Measurements from ENCODE around the gene NUP42. TPM values are rescaled to one million over a fixed set of nuclear protein-coding genes. Genes with fewer than 3 reads are reported as not detected.
A peak's percentile ranks its signal among the peaks of the same experiment; 100 is the strongest.

The NUP42 gene
- polyA plus RNA-seq (2013) = 15.1 and 16.5 TPM in 2 replicates

GRCh38 chr7:23181684-23182553, at the start of gene NUP42:
TSS of gene NUP42 (plus strand) at chr7:23182048. CDS start at chr7:23182086, 38 bp downstream.
- H4K12ac ChIP-seq (ENCODE audit: low read depth, low read length) = peak within 1 kb of the TSS; percentile 63
- peak within 1 kb of the TSS; percentile 78 for H3K4me2 ChIP-seq (ENCODE audit: low read length)
- DNase-seq = peak; percentile 99
- H3K9me3 ChIP-seq (ENCODE audit: insufficient read depth, low read depth, low read length) = no peaks in the 10 kb centered on the region
- no peak within 1 kb of the TSS for H3K23ac ChIP-seq (ENCODE audit: low read length)
- peaks cover 3% of the 10 kb centered on the region for H3K79me1 ChIP-seq (ENCODE audit: low read length)
- peaks cover 8% of the 10 kb centered on the region for H3K79me2 ChIP-seq (ENCODE audit: control insufficient read depth, insufficient read depth, low read length, poor library complexity)
- H2AFZ ChIP-seq (ENCODE audit: insufficient read depth, low read length, poor library complexity) = peak within 1 kb of the TSS; percentile 47
- peak within 1 kb of the TSS; percentile 84 for H3K9ac ChIP-seq (ENCODE audit: low read length)
- H3K4ac ChIP-seq (ENCODE audit: low read depth, low read length) = peak within 1 kb of the TSS; percentile 78
- H3K14ac ChIP-seq (ENCODE audit: low read length) = peak within 1 kb of the TSS; percentile 34
- peaks cover 4 to 7% of the 10 kb centered on the region in 2 experiments for H3K4me1 ChIP-seq (ENCODE audit: control insufficient read depth in 1 of 2, insufficient read depth in 2 of 2, low read length in 2 of 2)
- H2AK5ac ChIP-seq (ENCODE audit: low read length) = no peak within 1 kb of the TSS
- H3K18ac ChIP-seq (ENCODE audit: low read length) = peak within 1 kb of the TSS; percentile 31
- H3K27ac ChIP-seq (ENCODE audit: low read depth, low read length) = peak within 1 kb of the TSS; percentile 69
- peaks cover 0 to 5% of the 10 kb centered on the region in 2 experiments for H3K36me3 ChIP-seq (ENCODE audit: control insufficient read depth in 1 of 2, insufficient read depth in 2 of 2, low read length in 2 of 2)
- peak within 1 kb of the TSS; percentile 92 for H3K4me3 ChIP-seq (ENCODE audit: low read depth, low read length)
- H2BK12ac ChIP-seq (ENCODE audit: low read length) = no peak within 1 kb of the TSS
- no CpG with 5 or more reads among the region's 63 CpGs for WGBS (ENCODE audit: extremely low coverage, insufficient coverage, insufficient read length)
- H3K27me3 ChIP-seq (ENCODE audit: insufficient read depth, low read length) = no peaks in the 10 kb centered on the region
- peak within 1 kb of the TSS; percentile 29 for H4K91ac ChIP-seq (ENCODE audit: low read depth, low read length)
- peak within 1 kb of the TSS; percentile 82 for H4K8ac ChIP-seq (ENCODE audit: low read depth, low read length)
- H2BK5ac ChIP-seq (ENCODE audit: low read depth, low read length, poor library complexity) = peak within 1 kb of the TSS; percentile 13
- no peak within 1 kb of the TSS for H2BK120ac ChIP-seq (ENCODE audit: insufficient read depth, low read length, poor library complexity)

GRCh38 chr7:23133797-23134196, 48.1 kb upstream of the NUP42 start:
- no peak overlapping the region for H3K14ac ChIP-seq (ENCODE audit: low read length)
- H3K9me3 ChIP-seq (ENCODE audit: insufficient read depth, low read depth, low read length) = no peaks in the 10 kb centered on the region
- H3K27me3 ChIP-seq (ENCODE audit: insufficient read depth, low read length) = no peaks in the 10 kb centered on the region
- H3K4ac ChIP-seq (ENCODE audit: low read depth, low read length) = no peak overlapping the region
- H2BK5ac ChIP-seq (ENCODE audit: low read depth, low read length, poor library complexity) = no peak overlapping the region
- no peak overlapping the region for H3K4me2 ChIP-seq (ENCODE audit: low read length)
- no peak overlapping the region for H3K27ac ChIP-seq (ENCODE audit: low read depth, low read length)
- H3K36me3 ChIP-seq (ENCODE audit: control insufficient read depth in 1 of 2, insufficient read depth in 2 of 2, low read length in 2 of 2) = peaks cover 3 to 7% of the 10 kb centered on the region in 2 experiments
- no peaks in the 10 kb centered on the region for H3K4me1 ChIP-seq (ENCODE audit: control insufficient read depth in 1 of 2, insufficient read depth in 2 of 2, low read length in 2 of 2)
- no peak overlapping the region for H3K18ac ChIP-seq (ENCODE audit: low read length)
- H2AK5ac ChIP-seq (ENCODE audit: low read length) = no peak overlapping the region
- H2BK120ac ChIP-seq (ENCODE audit: insufficient read depth, low read length, poor library complexity) = no peak overlapping the region
- H4K12ac ChIP-seq (ENCODE audit: low read depth, low read length) = no peak overlapping the region
- no peaks in the 10 kb centered on the region for H3K79me2 ChIP-seq (ENCODE audit: control insufficient read depth, insufficient read depth, low read length, poor library complexity)
- H3K4me3 ChIP-seq (ENCODE audit: low read depth, low read length) = no peak overlapping the region
- H3K79me1 ChIP-seq (ENCODE audit: low read length) = no peaks in the 10 kb centered on the region
- no peak overlapping the region for H2BK12ac ChIP-seq (ENCODE audit: low read length)
- no peak for DNase-seq
- no peak overlapping the region for H4K91ac ChIP-seq (ENCODE audit: low read depth, low read length)
- no peak overlapping the region for H3K23ac ChIP-seq (ENCODE audit: low read length)
- H2AFZ ChIP-seq (ENCODE audit: insufficient read depth, low read length, poor library complexity) = no peak overlapping the region
- H4K8ac ChIP-seq (ENCODE audit: low read depth, low read length) = no peak overlapping the region
- H3K9ac ChIP-seq (ENCODE audit: low read length) = no peak overlapping the region

- no peak overlapping the region for H2AK5ac ChIP-seq (ENCODE audit: low read length)
- H2BK12ac ChIP-seq (ENCODE audit: low read length) = no peak overlapping the region
- H4K91ac ChIP-seq (ENCODE audit: low read depth, low read length) = no peak overlapping the region
- H4K12ac ChIP-seq (ENCODE audit: low read depth, low read length) = no peak overlapping the region
- no peaks in the 10 kb centered on the region for H3K79me2 ChIP-seq (ENCODE audit: control insufficient read depth, insufficient read depth, low read length, poor library complexity)
- no peak for DNase-seq
- H3K36me3 ChIP-seq (ENCODE audit: control insufficient read depth in 1 of 2, insufficient read depth in 2 of 2, low read length in 2 of 2) = no peaks in the 10 kb centered on the region
- no CpG with 5 or more reads among the region's 1 CpG for whole genome bisulfite sequencing (ENCODE audit: extremely low coverage, insufficient coverage, insufficient read length)
- no peak overlapping the region for H3K4me3 ChIP-seq (ENCODE audit: low read depth, low read length)
- no peak overlapping the region for H3K23ac ChIP-seq (ENCODE audit: low read length)
- H3K27ac ChIP-seq (ENCODE audit: low read depth, low read length) = no peak overlapping the region
- no peak overlapping the region for H3K18ac ChIP-seq (ENCODE audit: low read length)
- H3K4me2 ChIP-seq (ENCODE audit: low read length) = no peak overlapping the region
- H3K9ac ChIP-seq (ENCODE audit: low read length) = no peak overlapping the region
- H2BK5ac ChIP-seq (ENCODE audit: low read depth, low read length, poor library complexity) = no peak overlapping the region
- no peak overlapping the region for H3K14ac ChIP-seq (ENCODE audit: low read length)
- H3K79me1 ChIP-seq (ENCODE audit: low read length) = no peaks in the 10 kb centered on the region
- H2BK120ac ChIP-seq (ENCODE audit: insufficient read depth, low read length, poor library complexity) = no peak overlapping the region
- no peaks in the 10 kb centered on the region for H3K4me1 ChIP-seq (ENCODE audit: control insufficient read depth in 1 of 2, insufficient read depth in 2 of 2, low read length in 2 of 2)
- no peak overlapping the region for H2AFZ ChIP-seq (ENCODE audit: insufficient read depth, low read length, poor library complexity)
- no peak overlapping the region for H4K8ac ChIP-seq (ENCODE audit: low read depth, low read length)
- H3K27me3 ChIP-seq (ENCODE audit: insufficient read depth, low read length) = no peaks in the 10 kb centered on the region
- H3K4ac ChIP-seq (ENCODE audit: low read depth, low read length) = no peak overlapping the region
- no peaks in the 10 kb centered on the region for H3K9me3 ChIP-seq (ENCODE audit: insufficient read depth, low read depth, low read length)
Observed at GRCh38 chr7:23135755-23136154, 46.1 kb upstream of the NUP42 start.

- no peak overlapping the region for H2BK12ac ChIP-seq (ENCODE audit: low read length)
- no peak overlapping the region for H4K12ac ChIP-seq (ENCODE audit: low read depth, low read length)
- no peak overlapping the region for H3K4me3 ChIP-seq (ENCODE audit: low read depth, low read length)
- no peaks in the 10 kb centered on the region for H3K9me3 ChIP-seq (ENCODE audit: insufficient read depth, low read depth, low read length)
- H3K4me1 ChIP-seq (ENCODE audit: control insufficient read depth in 1 of 2, insufficient read depth in 2 of 2, low read length in 2 of 2) = no peaks in the 10 kb centered on the region
- H3K27me3 ChIP-seq (ENCODE audit: insufficient read depth, low read length) = no peaks in the 10 kb centered on the region
- H4K91ac ChIP-seq (ENCODE audit: low read depth, low read length) = no peak overlapping the region
- no peak overlapping the region for H2AFZ ChIP-seq (ENCODE audit: insufficient read depth, low read length, poor library complexity)
- no CpG with 5 or more reads among the region's 1 CpG for WGBS (ENCODE audit: extremely low coverage, insufficient coverage, insufficient read length)
- H3K9ac ChIP-seq (ENCODE audit: low read length) = no peak overlapping the region
- no peak overlapping the region for H2BK120ac ChIP-seq (ENCODE audit: insufficient read depth, low read length, poor library complexity)
- no peaks in the 10 kb centered on the region for H3K79me1 ChIP-seq (ENCODE audit: low read length)
- no peak overlapping the region for H3K27ac ChIP-seq (ENCODE audit: low read depth, low read length)
- H4K8ac ChIP-seq (ENCODE audit: low read depth, low read length) = no peak overlapping the region
- DNase-seq = peak in 1 of 2 donors; percentile 74
- no peak overlapping the region for H3K4me2 ChIP-seq (ENCODE audit: low read length)
- no peaks in the 10 kb centered on the region for H3K79me2 ChIP-seq (ENCODE audit: control insufficient read depth, insufficient read depth, low read length, poor library complexity)
- H3K14ac ChIP-seq (ENCODE audit: low read length) = no peak overlapping the region
- no peak overlapping the region for H2AK5ac ChIP-seq (ENCODE audit: low read length)
- no peak overlapping the region for H3K23ac ChIP-seq (ENCODE audit: low read length)
- peaks cover 0 to 2% of the 10 kb centered on the region in 2 experiments for H3K36me3 ChIP-seq (ENCODE audit: control insufficient read depth in 1 of 2, insufficient read depth in 2 of 2, low read length in 2 of 2)
- no peak overlapping the region for H3K4ac ChIP-seq (ENCODE audit: low read depth, low read length)
- H3K18ac ChIP-seq (ENCODE audit: low read length) = no peak overlapping the region
- H2BK5ac ChIP-seq (ENCODE audit: low read depth, low read length, poor library complexity) = no peak overlapping the region
Observed at GRCh38 chr7:23136216-23136615, 45.6 kb upstream of the NUP42 start.

Data from trophoblast cell (in vitro differentiated cells and primary cell).